Stimulated activated naive CD4-positive, alpha-beta T cell (primary cell): ENCODE data around the gene ACSL1.

ENCODE experiments used
- DNase-seq, 6 experiments: peaks; one replicate each; lab custom pipeline; 2025; lab: John Stamatoyannopoulos, UW

ACSL1 gene

DNA sequence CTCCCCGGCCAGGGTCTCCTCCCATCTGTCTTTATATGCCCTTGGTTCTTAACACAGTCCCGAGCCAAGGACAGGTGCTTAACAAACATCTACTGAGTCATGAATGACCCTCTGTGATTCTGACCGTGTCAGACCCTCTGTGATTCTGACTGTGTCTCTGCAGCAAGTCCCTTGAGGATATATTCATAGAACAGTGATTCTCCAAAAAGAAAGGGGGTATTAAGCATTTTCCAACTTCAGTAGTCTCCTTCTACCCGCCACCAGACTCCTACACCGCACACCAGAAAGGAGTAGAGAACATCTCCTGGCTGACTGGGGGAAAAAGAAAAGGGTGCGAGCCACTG is 13.6 kb downstream of the ACSL1 start:
- DNase-seq: no peak

DNA sequence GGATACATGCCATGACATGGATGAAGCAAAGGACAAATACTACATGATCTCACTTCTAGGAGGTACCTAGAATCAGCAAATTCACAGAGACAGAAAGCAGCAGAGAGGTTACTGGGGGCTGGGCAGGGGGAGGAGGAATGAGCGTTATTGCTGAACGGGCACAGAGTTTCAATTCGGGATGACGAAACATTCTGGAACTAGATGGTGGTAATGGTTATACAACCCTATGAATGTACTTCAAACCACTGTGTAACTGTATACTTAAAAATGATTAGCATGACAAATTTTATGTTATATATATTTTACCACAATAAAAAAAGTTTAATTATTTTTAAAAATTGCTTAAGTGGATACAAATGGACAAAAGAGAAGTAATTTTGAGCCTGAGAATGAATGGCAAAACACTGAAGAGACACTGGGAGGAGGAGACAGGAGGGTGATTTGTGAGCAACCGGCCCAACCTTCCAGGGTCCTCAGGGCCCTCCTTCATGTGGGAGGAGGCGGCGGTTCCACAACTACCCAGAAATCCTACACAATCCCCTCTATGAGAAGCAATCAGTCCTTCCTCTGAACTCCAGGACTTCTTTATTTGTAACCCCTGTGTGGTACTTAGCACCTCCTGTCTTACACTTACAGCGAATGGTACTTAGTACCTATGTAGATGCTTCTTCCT is 14.1 kb downstream of the ACSL1 start:
- no peak for DNase-seq

DNA sequence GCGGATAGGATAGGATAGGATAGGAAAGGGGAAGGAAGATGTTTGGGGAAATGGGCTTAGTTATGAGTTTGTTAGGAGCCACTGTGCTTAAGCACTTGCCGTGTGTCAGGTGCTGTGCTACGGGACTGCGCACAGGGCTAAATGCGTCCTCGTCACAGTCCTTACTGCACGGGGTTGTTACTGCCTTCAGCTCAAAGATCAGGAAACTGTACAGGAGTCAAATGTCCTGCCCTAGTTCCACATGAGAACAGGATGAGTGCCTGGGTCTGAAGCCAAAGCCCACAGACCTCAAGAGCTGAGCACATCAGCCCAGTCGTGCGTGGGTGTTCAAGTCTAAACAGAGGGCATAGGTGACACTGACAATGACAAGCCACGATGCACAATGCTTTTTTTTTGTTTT is 15.0 kb downstream of the ACSL1 start:
- DNase-seq: no peak

DNA sequence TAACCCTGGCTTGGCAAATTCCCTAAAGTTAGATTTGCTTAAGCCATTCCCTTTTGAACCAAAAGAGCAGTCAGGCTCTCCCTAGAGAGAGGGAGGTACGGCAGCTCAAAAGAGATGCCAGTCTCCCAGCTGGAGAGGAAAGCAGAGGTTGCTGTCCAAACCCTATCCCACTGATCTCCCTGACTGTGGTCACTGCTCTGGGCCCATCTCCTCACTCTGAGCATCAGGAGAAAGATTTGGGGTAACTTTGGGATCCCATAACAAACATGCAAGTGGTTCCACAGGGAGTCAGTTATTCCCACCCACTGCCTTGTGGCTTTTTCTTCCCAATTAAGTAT is 17.1 kb downstream of the ACSL1 start:
- DNase-seq: no peak

DNA sequence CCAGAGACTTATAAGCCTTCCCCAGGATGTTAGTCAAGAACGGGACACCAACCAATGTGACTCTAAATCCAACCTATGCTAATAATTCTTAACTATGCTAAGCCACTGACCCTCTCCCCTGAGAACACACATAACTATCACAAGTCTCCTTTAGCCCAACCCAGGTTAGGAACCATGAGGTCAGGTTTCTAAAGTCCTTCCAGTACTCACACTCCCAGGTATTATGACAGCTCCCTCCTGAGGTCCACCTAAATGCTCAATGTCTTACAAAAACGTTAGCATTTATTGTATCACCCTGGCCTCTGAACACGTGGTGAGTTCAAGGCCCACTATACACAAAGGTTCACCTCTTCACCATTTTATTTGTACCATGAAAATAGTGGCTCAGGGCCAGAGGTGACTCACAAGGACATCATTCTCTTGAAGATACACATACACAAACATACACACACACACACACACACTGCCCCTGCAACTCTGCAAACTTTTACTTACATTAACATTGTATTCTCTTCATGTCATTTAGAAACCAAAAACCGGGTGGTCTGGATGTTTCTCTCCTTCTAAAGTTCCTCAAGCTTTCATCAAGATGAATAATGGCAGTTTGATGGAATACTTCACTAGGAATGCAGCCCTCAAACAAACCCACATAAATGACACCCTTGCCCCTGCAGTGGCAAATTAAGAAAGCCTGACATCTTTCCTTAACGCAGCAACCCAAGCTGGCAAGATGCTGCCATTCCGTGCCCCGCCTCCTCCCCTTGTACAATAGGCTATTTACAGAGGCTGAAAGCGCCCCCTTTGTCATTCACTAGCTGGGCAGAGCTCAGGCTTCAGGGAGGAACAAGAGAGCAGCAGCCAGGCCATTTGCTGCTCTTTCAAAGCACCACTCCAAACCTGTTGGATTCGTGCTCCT is 17.7 kb downstream of the ACSL1 start:
- DNase-seq: no peak

DNA sequence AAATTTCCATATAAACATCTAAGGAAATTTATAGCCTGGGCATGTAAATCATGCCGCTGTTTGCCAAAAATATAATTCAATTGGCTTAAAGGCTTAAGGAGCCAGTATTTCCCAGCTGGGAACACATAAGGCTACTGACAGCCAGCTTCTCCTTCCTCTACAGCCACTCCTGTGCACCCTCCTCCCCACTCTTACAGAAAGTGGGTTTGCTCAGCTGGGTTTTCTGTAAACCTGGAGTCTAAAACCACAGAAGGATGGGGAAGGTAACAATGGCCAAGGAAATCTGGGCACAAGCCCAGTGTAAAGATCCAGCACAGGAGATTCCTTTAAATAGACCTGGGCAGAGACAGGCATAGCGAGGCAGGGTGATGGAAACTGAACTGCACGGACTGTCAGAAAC is 18.5 kb downstream of the ACSL1 start:
- no peak for DNase-seq

DNA sequence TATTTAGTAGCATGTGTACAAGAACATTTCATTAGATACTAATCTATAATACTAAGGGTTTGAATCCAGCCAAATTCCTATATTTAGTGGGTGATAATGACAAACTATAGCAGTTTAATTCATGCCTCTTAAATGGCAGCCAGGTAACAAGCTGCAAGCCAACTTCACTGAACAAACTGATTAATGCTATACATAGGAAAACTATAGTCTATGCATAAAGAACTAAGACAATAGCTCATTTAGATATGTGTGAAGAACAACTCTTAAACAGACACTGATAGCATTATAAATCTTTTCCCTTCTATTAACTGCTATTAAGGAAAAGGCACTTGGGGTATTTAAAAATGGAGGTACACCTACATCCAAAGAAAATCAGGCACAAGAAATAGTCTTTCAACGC is 19.1 kb downstream of the ACSL1 start:
- no peak for DNase-seq

DNA sequence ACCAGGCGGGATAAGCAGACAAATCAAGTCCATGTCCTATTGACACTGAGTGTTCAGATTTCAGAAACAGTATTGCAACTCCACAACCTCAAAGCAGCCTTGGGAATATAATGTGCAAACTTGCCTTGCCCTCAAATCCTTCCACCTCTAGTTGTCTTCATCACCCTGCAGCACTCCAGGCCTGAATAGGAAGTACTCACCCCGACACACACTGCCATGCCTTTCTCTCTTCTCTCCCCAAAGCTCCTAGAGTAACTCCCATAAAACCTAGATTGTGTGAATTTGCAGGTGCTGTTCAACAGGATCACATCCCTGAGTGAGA is 19.6 kb downstream of the ACSL1 start:
- no peak for DNase-seq

DNA sequence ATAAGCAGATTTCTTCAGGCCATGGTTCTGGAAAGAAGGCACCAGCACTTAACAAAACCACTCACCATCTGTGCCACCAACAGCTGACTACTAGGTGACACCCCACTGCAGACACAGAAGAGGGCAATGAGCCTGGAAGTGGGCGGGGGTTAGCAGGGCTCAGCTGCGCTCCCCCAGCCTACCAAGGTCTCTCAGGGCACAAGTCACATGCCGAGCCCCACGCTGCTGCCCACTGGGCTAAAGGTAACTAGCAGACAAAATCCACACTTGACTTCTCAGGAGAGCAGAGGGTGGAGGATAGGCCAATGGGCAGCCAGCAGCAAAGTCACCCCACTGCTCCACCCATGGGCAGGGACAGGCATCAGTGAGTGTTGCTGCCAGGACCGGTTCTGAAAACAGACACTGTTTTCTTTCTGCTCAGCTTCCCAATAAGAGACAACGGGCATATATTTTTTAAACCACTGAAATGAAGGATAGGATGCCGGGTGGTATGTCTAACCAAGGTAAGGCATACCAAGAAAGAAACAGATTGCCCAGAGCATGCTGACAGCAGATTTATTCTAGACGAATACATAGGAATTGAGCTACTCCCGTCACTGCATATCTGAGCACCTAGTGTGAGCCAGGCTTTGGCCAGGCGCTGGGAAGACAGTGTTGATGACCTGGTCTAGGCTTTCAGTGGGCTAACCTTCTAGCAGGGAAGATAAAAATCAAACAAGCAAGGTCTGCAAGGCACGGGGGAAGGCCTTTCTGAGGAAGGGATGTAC is 20.1 kb downstream of the ACSL1 start:
- no peak for DNase-seq

DNA sequence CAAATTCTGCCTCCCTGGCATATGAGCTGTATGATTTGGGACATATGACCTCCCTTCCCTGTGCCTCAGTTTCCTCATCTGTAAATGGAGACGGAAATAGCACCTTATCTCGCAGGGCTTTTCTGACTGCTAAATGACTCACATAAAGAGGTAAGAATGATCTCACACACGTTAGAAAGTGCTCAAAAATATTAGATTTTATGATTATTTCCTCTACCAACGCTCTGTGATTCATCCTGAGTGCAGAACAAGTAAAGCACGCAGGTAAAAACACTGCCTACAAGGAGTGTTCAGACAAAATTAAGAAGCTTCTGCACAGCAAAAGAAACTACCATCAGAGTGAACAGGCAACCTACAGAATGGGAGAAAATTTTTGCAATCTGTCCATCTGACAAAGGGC is 21.1 kb downstream of the ACSL1 start:
- no peak for DNase-seq

DNA sequence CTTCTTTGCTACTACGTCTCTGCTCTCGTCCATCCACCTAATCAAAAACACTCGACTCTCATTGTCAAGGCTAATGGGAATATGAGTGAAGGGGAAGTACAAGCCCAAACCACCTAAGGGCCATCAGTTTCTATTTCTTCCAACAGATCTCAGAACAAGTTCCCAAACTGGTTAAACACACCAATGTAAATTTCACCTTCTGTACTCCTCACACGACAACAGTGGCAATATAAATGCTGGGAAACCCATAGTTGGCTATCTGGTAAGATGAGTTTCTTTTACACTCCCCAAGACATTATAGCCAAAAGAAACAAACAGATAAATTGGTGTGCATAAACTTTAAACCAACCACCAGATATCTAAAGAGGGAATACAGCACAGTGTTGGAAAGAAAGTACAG is 21.9 kb downstream of the ACSL1 start:
- no peak for DNase-seq

DNA sequence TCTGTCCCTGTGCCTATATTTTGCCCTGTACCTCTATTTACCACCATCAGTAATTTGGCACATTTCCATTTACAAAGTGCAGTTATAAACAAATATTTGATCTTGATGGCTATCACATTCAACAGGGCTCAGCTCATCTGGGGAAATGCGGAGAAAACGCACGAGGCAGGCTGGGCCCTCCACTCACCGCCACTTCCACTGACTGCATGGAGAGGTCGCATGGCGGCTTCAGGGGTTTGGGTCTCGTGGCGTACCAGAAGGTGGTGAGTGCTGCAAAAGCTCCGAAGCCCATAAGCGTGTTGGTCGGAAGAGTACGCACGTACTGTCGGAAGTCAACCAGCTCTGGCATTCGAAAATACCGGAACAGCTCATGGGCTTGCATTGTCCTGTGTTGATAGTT is 22.6 kb downstream of the ACSL1 start:
- no peak for DNase-seq

DNA sequence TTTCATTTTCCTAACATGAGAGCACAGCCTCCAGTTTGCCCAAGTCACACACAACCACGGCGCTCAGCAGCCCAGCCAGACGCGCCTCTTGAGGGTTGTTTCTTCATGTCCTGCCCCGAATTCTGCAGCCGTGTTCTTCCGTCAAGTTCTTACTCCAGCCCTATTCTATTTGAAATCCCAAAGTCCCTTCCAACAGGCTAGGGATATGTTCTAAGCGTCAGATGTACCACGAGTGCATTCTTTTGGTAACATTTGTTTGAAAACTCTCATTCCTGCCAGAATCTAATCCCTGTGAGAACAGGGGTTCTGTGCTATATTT is 23.1 kb downstream of the ACSL1 start:
- no peak for DNase-seq

DNA sequence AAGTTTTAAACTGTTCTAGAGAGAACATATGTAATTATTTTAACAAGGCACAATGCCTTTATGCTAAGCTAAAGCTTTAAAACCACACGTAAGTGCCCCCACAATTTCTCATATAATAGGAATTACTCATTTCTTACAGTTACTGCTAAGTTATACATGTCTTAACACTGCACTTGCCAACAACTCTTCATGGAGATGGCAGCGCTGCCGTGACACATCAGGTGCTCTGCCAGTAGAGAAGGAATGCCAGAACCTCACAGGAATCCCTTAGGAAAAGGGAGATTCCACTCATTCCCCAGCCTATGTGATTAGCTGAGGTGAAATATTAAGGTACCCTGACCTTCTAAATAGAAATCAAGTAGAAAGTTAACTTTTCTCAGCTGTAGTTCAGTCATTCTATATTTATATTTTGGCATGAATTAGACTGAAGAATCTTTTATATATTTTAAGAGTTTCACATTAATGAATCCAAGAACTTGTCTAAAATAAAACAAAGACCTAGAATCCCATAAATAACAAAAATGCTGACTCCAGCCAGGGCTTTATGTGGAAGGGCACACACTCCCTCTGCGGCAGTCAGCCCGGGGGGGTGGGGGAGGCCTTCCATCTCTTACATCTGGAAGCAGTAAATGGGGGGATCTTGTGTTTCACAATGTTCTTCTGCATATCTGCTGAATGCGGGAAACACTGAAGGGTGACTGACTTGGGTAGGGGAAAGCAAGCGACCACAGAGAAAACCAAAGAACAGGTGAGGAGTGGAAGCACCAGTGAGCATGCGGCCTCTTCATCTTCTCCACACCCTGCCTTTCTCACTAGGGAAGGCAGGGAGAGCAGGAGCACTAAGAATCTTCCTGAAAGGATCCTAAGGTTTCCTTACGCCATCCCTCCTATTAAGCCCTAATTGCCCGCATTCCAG is 23.7 kb downstream of the ACSL1 start:
- no peak for DNase-seq

DNA sequence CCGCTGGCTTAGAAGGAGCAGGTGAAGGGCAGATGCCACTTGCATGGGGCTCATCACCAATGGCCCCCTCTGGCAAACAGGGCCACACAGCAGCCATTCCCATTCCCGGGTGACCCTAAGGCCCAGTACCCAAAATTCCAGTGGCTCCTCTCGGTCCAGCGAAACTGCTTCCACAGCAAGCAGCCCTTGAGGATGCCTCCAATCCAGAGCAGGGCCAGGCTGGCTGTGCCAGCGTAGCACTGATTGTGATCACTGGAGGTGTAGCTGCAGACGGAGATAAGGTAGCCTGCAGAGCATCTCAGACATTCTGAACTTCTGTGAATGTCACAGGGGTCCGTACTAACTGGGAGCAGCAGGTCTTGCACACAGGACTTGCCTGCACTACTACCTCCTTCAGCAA is 27.3 kb downstream of the ACSL1 start:
- no peak for DNase-seq

DNA sequence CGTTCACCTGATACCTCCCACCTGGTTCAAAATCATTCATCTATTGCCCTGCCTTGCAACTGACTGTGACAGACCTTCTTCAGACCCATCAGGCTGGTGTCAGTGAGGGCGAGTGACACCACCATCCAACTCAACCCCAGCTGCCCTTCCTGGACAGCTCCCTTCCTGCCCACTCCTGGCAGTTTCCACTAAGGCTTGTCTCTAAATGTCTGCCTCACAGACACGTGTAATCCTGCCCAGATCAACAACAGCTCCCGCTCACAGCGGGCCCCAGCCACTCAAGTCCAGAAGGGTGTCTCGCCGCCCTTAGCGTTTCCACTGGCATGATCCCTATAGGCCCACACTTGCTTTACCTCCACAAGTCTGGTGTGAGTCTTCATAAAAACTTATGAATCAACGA is 28.9 kb downstream of the ACSL1 start:
- no peak for DNase-seq

DNA sequence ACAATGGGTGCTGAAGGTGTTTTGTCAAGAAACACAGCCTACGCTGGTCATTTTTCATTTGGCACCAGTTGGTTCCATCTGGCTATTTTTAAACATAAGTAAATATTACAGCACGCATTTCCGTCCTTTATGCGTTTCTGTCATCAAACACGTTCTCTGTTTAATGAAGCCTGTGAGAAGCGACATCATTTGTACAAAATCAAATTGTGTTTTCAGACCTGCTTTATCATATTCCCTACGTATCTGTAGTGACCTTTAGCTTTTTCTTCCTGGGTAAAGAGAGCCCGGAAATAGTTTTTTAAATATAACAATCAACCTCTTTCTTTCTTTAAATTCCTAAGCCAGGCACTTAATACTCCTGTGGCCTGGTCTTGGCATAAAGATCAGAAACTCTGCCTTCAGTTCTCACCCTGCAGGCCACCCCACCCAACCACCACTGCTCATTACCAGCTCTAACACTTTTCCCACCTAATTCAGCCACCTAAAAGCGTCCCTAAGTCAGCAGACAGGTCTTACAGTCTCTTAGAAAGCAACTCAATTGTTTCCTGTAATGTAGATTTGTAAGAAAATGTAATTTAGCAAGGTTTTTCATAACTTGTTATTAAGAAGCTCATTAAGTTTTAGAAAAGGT is 30.4 kb downstream of the ACSL1 start:
- no peak for DNase-seq

DNA sequence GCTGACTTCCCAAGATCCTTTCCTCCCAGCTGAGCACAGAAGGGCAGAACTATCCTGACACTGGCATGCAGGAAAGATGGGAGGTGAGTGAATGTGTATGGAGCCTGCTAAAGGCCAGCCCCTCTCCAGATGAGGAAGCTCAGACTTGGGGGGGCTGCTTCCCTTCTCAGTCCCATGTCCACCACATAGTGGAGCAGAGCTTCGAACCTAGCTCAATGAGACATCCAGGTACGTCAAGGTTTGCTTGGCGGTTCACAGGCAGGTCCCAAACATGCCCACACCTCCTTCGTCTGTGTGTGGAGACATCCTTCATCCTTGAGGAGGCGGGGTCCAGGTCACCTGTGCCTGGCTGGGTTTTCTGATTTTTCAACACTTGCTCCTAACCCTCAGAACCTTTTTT is 31.3 kb downstream of the ACSL1 start:
- no peak for DNase-seq

DNA sequence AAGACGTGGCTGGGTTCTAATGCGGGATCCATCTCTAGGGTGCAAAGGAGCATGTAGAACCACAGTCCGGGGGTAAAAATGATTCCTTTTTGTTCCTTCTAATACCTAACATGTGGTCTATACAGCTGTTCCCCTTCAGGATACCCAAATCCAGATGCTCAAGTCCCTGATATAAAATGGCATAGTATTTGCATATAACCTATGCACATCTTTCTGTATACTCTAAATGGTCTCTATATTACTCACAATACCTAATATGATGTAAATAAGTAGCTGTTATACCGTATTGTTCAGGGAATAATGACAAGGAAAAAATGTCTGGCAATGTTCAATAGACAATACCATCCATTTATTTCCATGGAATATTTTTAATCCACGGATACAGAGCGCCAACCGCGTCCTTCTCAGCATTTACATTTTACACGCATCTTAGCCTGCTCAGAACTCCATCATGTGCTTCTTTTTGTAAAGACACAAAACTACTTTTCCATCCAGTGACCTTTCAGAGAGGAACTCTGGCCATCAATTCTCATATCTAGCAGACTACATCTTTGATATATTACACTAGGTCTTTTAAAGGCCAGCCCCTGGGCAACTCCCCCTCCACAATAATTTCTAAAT is 31.9 kb downstream of the ACSL1 start:
- no peak for DNase-seq

DNA sequence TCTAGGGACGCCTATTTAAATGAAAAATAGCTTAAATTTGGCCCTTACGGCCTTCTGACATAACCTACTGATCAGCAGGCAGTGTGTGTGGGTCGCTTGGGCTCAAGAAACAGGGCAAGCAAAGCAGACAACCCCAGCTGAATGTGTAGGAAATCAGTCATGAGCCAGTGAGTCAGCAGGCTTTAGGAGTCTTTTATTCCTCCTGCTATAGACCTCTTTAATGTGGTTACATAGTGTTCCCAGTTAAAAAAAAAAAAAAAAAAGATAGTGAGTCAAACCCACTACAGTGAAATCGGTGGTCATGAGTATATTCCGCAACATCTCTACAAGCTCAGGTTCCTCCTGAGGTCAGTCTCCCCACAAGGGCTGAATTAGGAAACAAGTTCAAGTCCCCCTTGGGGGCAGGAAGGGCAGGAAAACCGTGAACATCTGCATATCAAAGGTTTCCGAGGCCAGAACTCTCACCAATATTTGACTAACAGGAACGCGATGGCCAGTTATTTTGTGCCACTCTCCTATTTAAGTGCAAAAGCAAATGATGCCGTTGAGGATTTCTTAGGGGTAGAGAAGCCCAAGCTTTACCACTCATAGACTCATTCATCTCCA is 32.7 kb downstream of the ACSL1 start:
- no peak for DNase-seq

DNA sequence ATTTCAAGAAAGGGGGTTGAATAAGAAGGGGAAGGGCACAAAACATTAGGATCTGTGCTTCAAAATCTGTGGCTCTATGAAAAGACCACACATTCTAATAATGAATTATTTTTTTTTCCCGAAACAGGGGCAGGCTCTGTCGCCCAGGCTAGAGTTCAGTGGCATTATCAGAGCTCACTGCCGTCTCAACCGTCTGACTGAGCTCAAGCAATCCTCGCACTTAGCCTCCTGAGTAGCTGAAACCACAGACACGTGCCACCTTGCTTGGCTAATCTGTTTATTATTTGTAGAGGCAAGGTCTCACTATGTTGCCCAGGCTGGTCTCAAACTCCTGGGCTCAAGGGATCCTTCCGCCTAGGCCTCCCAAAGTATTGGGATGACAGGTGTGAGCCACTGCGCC is 33.4 kb downstream of the ACSL1 start:
- DNase-seq: no peak
